HEK293 (cell line): Measurements from ENCODE around the gene CDC25C.

Experiments
- CTCF ChIP-seq: fragments of 450-650 bp; formaldehyde crosslinking; IDR thresholded peaks from 2 replicates; pipeline ENCODE4 v1.5.1; 2016; ENCODE audit warnings: missing biosample characterization, missing genetic modification characterization
- HOXD13 ChIP-seq: sonication (generic); formaldehyde crosslinking; IDR thresholded peaks from 2 replicates; pipeline ENCODE4 v1.8.0; 2022; ENCODE audit warnings: missing genetic modification reagents, borderline replicate concordance
- MYNN ChIP-seq: fragments of 450-650 bp; formaldehyde crosslinking; IDR thresholded peaks from 2 replicates; pipeline ENCODE4 v1.5.1; 2016; ENCODE audit warnings: missing biosample characterization, missing genetic modification characterization, borderline replicate concordance
- PBX3 ChIP-seq: sonication (generic); formaldehyde crosslinking; IDR thresholded peaks from 2 replicates; pipeline ENCODE4 v1.8.1; 2022; ENCODE audit warnings: mild to moderate bottlenecking, moderate library complexity, missing genetic modification reagents
- ZBTB7A ChIP-seq: fragments of 450-650 bp; formaldehyde crosslinking; IDR thresholded peaks from 2 replicates; pipeline ENCODE4 v1.5.1; 2016; ENCODE audit warnings: low read depth, missing biosample characterization, missing genetic modification characterization
- ZBTB8A ChIP-seq: fragments of 450-650 bp; formaldehyde crosslinking; IDR thresholded peaks from 2 replicates; pipeline ENCODE4 v1.5.1; 2016; ENCODE audit warnings: missing biosample characterization, missing genetic modification characterization
- ZNF114 ChIP-seq: fragments of 450-650 bp; formaldehyde crosslinking; IDR thresholded peaks from 2 replicates; pipeline ENCODE4 v1.5.0; 2017; ENCODE audit warnings: missing biosample characterization, missing genetic modification characterization
- ZNF23 ChIP-seq: fragments of 450-650 bp; formaldehyde crosslinking; IDR thresholded peaks from 2 replicates; pipeline ENCODE4 v1.5.1; 2016; ENCODE audit warnings: missing biosample characterization, missing genetic modification characterization, borderline replicate concordance
- ZNF24 ChIP-seq: fragments of 450-650 bp; formaldehyde crosslinking; IDR thresholded peaks from 2 replicates; pipeline ENCODE4 v1.5.1; 2016; ENCODE audit warnings: missing biosample characterization, missing genetic modification characterization
- ZNF426 ChIP-seq: fragments of 450-650 bp; formaldehyde crosslinking; IDR thresholded peaks from 2 replicates; pipeline ENCODE4 v1.5.1; 2017; ENCODE audit warnings: missing biosample characterization, missing genetic modification characterization, mild to moderate bottlenecking, inconsistent platforms, moderate library complexity
- ZNF571 ChIP-seq: fragments of 450-650 bp; formaldehyde crosslinking; IDR thresholded peaks from 2 replicates; pipeline ENCODE4 v1.5.0; 2017; ENCODE audit warnings: missing biosample characterization, missing genetic modification characterization
- ZNF777 ChIP-seq: fragments of 450-650 bp; formaldehyde crosslinking; IDR thresholded peaks from 2 replicates; pipeline ENCODE4 v1.5.1; 2017; ENCODE audit warnings: missing biosample characterization, missing genetic modification characterization, borderline replicate concordance
- ZNF843 ChIP-seq: fragments of 450-650 bp; formaldehyde crosslinking; IDR thresholded peaks from 2 replicates; pipeline ENCODE4 v1.5.1; 2016; ENCODE audit warnings: missing biosample characterization, missing genetic modification characterization

GRCh38 chr5:138369706-138370105 lies 38.1 kb upstream of the CDC25C start:
- TF ChIP-seq ZNF23 (tag by site-specific recombination) (no peak), ZBTB8A (tag by site-specific recombination) (no peak), ZNF24 (tag by site-specific recombination) (no peak), CTCF (tag by site-specific recombination) (no peak), HOXD13 (CRISPR knock-in tag) (no peak), ZNF114 (tag by site-specific recombination) (no peak), PBX3 (CRISPR knock-in tag) (no peak), ZNF426 (tag by site-specific recombination) (no peak), ZNF571 (tag by site-specific recombination) (no peak), ZNF843 (tag by site-specific recombination) (no peak), ZNF777 (tag by site-specific recombination) (no peak), ZBTB7A (tag by site-specific recombination) (no peak), MYNN (tag by site-specific recombination) (no peak)
